ENCODE results near the gene CNP. TPM values are rescaled to one million over a fixed set of nuclear protein-coding genes. Genes with fewer than 3 reads are reported as not detected.
A peak's percentile ranks its signal among the peaks of the same experiment; 100 is the strongest.
"Not testable (repeated sequence)": the region's sequence is repeated elsewhere in the genome, so short reads cannot be mapped to it uniquely, and the experiment has no call there.

CNP gene
- total RNA-seq, 6 experiments from 2014 or later = 30.1 to 42.7 (median 33.0) TPM

GRCh38 chr17:42019509-42020404 lies 53.2 kb downstream of the CNP start, which contains the start of gene NKIRAS2:
TSS of gene NKIRAS2 (plus strand) at chr17:42020090. CDS start at chr17:42021578, 1,488 bp downstream.
- Histone ChIP-seq H3K9me3 (no peaks in the 10 kb centered on the region), H3K4me1 (peaks cover under 1 to 60% (median 18%) of the 10 kb centered on the region in 4 donors), H3K27me3 (no peaks in the 10 kb centered on the region), H3K27ac (peak within 1 kb of the TSS; percentile 68 to 86 (median 78)), H3K36me3 (peaks cover 0 to 8% (median 4%) of the 10 kb centered on the region in 4 donors), H3K4me3 (peak within 1 kb of the TSS; percentile 78 to 98 (median 97))
- WGBS (ENCODE audit: insufficient coverage, low coverage, low lambda C conversion rate, missing lambda C conversion rate) = 9% methylated on average over 21 of the region's 49 CpGs
- TF ChIP-seq CTCF (IDR thresholded peaks at IDR 0.05) = peak; percentile 92 to 97 (median 94)
- TF ChIP-seq POLR2A (IDR thresholded peaks at IDR 0.05) = peak; percentile 55
- peak; percentile 75 to 83 (median 82) for ATAC-seq
- DNase-seq = peak; percentile 94 to 97 (median 96)
- intact Hi-C loops (cut with DNase I) = loop anchor here (10.0 kb wide), 1 partner anchor 55 kb away; the partner anchor contains the start of gene CNP (in 2 of the 2)

GRCh38 chr17:42020845-42021244 lies 54.2 kb downstream of the CNP start:
- not testable (repeated sequence) for H3K36me3 ChIP-seq, ATAC-seq, H3K27me3 ChIP-seq, H3K9me3 ChIP-seq, DNase-seq, H3K27ac ChIP-seq
- intact Hi-C loops (cut with DNase I) = loop anchor here (10.0 kb wide), 1 partner anchor 56 kb away; the partner anchor contains the start of gene CNP (in 2 of the 2)
- WGBS (ENCODE audit: insufficient coverage, low coverage, low lambda C conversion rate, missing lambda C conversion rate) = 67% methylated on average over 7 of the region's 8 CpGs
- Histone ChIP-seq H3K4me3 (peak overlapping the region; percentile 78 to 98 (median 97)), H3K4me1 (peaks cover 3 to 55% (median 23%) of the 10 kb centered on the region in 4 donors)

- 18% methylated on average over 6 of the region's 15 CpGs for WGBS (ENCODE audit: insufficient coverage, low coverage, low lambda C conversion rate, missing lambda C conversion rate)
- Histone ChIP-seq H3K9me3 (no peaks in the 10 kb centered on the region), H3K36me3 (peaks cover 0 to 8% (median 4%) of the 10 kb centered on the region in 4 donors), H3K4me3 (no peak overlapping the region), H3K27ac (peak overlapping the region; percentile 26 to 59 (median 56)), H3K4me1 (peaks cover 3 to 42% (median 20%) of the 10 kb centered on the region in 4 donors), H3K27me3 (no peaks in the 10 kb centered on the region)
- ATAC-seq (peak; percentile 9 to 45 (median 25)), DNase-seq (peak in 2 of 3 donors; percentile 65 to 71)
- intact Hi-C loops (cut with DNase I) = loop anchor here (10.0 kb wide), 1 partner anchor 59 kb away; the partner anchor contains the start of gene CNP (in 2 of the 2)
- TF ChIP-seq POLR2A (IDR thresholded peaks at IDR 0.05) (no peak), CTCF (IDR thresholded peaks at IDR 0.05) (no peak)
Observed at GRCh38 chr17:42023524-42024349, 57.1 kb downstream of the CNP start.

GRCh38 chr17:42025191-42025579 lies 58.6 kb downstream of the CNP start:
- ATAC-seq (no peak), DNase-seq (no peak)
- no peaks in the 10 kb centered on the region for H3K27me3 ChIP-seq
- intact Hi-C loops (cut with DNase I) = loop anchor here (5.0 to 10.0 kb wide), 2 partner anchors 60 to 92 kb away; partner anchors contain the start of gene CNP (in 2 of the 2)
- peaks cover 3 to 42% (median 20%) of the 10 kb centered on the region in 4 donors for H3K4me1 ChIP-seq
- TF ChIP-seq POLR2A (IDR thresholded peaks at IDR 0.05) (no peak), CTCF (IDR thresholded peaks at IDR 0.05) (no peak)
- H3K27ac ChIP-seq = peak overlapping the region; percentile 38 to 59 (median 56)
- H3K9me3 ChIP-seq = no peaks in the 10 kb centered on the region
- peaks cover 0 to 8% (median 4%) of the 10 kb centered on the region in 4 donors for H3K36me3 ChIP-seq
- no peak overlapping the region for H3K4me3 ChIP-seq
- WGBS (ENCODE audit: insufficient coverage, low coverage, low lambda C conversion rate, missing lambda C conversion rate) = 38% methylated on average over 4 of the region's 8 CpGs
